Stimulated activated CD8-positive, alpha-beta memory T cell treated with anti-CD3 and anti-CD28 coated beads, Interleukin-4, amount 100 ng/mL, for 1 hour (primary cell): Measurements from ENCODE around the gene SOX6.

Experiments
- DNase-seq, 2 donors: peaks; one replicate each; pipeline ENCODE4 v3.0.0-alpha.2; 2020; ENCODE audit warnings: low read depth in 2 of 2, low spot score in 1 of 2

Gene SOX6

GRCh38 chr11:16278979-16279378 is 77.4 kb downstream of the SOX6 start:
- no peak for DNase-seq

- DNase-seq, result no peak
Observed at GRCh38 chr11:16278273-16278672, 78.1 kb downstream of the SOX6 start.

- DNase-seq, result no peak
Observed at GRCh38 chr11:16276251-16276650, 80.1 kb downstream of the SOX6 start.

- DNase-seq, result no peak
Observed at GRCh38 chr11:16271258-16271657, 85.1 kb downstream of the SOX6 start.

- no peak for DNase-seq
Observed at GRCh38 chr11:16266021-16266420, 90.3 kb downstream of the SOX6 start.

GRCh38 chr11:16265022-16265421 is 91.3 kb downstream of the SOX6 start:
- no peak for DNase-seq

GRCh38 chr11:16262645-16262955 is 93.7 kb downstream of the SOX6 start:
- no peak for DNase-seq

- DNase-seq, result no peak
Observed at GRCh38 chr11:16261836-16262644, 94.3 kb downstream of the SOX6 start.

GRCh38 chr11:16252373-16252772 is 104.0 kb downstream of the SOX6 start:
- no peak for DNase-seq

- DNase-seq, result no peak
Observed at GRCh38 chr11:16248248-16248647, 108.1 kb downstream of the SOX6 start.

GRCh38 chr11:16242806-16243205 is 113.5 kb downstream of the SOX6 start:
- no peak for DNase-seq

- no peak for DNase-seq
Observed at GRCh38 chr11:16240687-16241086, 115.7 kb downstream of the SOX6 start.

GRCh38 chr11:16239141-16240105 is 116.9 kb downstream of the SOX6 start:
- DNase-seq, result no peak

- DNase-seq, result no peak
Observed at GRCh38 chr11:16226245-16226644, 130.1 kb downstream of the SOX6 start.

- DNase-seq, result no peak
Observed at GRCh38 chr11:16225623-16226022, 130.7 kb downstream of the SOX6 start.

- DNase-seq, result no peak
Observed at GRCh38 chr11:16223558-16223957, 132.8 kb downstream of the SOX6 start.

GRCh38 chr11:16217631-16218030 is 138.7 kb downstream of the SOX6 start:
- no peak for DNase-seq

GRCh38 chr11:16216831-16217230 is 139.5 kb downstream of the SOX6 start:
- no peak for DNase-seq

GRCh38 chr11:16215352-16215751 is 141.0 kb downstream of the SOX6 start:
- DNase-seq, result no peak

- DNase-seq, result no peak
Observed at GRCh38 chr11:16211407-16211806, 144.9 kb downstream of the SOX6 start.

GRCh38 chr11:16204261-16204660 is 152.1 kb downstream of the SOX6 start:
- DNase-seq, result no peak

GRCh38 chr11:16195651-16196050 is 160.7 kb downstream of the SOX6 start:
- DNase-seq, result no peak
